WTC11 (cell line): ENCODE data around the gene PAQR8.

ENCODE experiments used
- CBFB ChIP-seq: sonication (generic); formaldehyde crosslinking; IDR thresholded peaks from 2 replicates; pipeline ENCODE4 v1.8.1; 2022; ENCODE audit warnings: mild to moderate bottlenecking, low read depth, missing genetic modification reagents
- CTCF ChIP-seq: fragments of 200-600 bp; IDR thresholded peaks from 2 replicates; pipeline ENCODE4 v1.8.0; 2022; ENCODE audit warnings: antibody characterized with exemption
- FOXP1 ChIP-seq: sonication (generic); formaldehyde crosslinking; IDR thresholded peaks from 2 replicates; pipeline ENCODE4 v1.8.0; 2022; ENCODE audit warnings: missing genetic modification reagents, mild to moderate bottlenecking, moderate library complexity, borderline replicate concordance
- SOX15 ChIP-seq: fragments of 250-450 bp; sonication (Bioruptor Pico); IDR thresholded peaks from 2 replicates; pipeline ENCODE4 v1.9.0; 2021; ENCODE audit warnings: mild to moderate bottlenecking
- ZNF121 ChIP-seq: sonication (generic); formaldehyde crosslinking; IDR thresholded peaks from 2 replicates; pipeline ENCODE4 v1.8.0; 2023; ENCODE audit warnings: missing genetic modification reagents

- TF ChIP-seq CTCF (no peak), SOX15 (no peak), CBFB (CRISPR knock-in tag) (no peak), ZNF121 (CRISPR knock-in tag) (no peak), FOXP1 (CRISPR knock-in tag) (no peak)
Observed at GRCh38 chr6:52395969-52396368, 34.0 kb downstream of the PAQR8 start.
